Measurements from ENCODE around the gene ZNF735. TPM values are rescaled to one million over a fixed set of nuclear protein-coding genes. Genes with fewer than 3 reads are reported as not detected.

The ZNF735 gene
- total and polyA plus RNA-seq, 3 donors from 2014 or later, result 0.19 to 0.31 TPM; not detected in 1

DNA sequence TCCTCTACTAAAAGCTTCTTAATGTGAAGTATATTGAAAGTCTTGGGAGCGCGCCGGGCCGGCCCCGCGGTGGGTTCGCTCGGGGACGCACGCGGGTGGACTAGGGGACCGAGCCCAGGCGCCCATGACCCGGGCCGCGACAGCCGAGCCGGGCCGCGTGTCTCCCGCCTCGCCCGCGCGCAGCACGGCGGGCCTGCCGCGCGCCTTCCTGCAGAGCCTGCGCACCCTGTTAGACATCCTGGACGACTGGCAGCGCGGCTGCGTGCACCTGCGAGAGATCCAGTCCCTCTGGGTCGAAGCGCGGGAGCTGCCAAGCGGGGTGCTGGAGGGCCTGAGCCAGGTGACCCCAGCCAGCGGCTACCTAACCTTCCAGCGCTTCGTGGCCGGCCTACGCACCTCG is 25.4 kb upstream of the ZNF735 start:
- no peak for TF ChIP-seq POLR2A (IDR thresholded peaks at IDR 0.05)
- TF ChIP-seq, protein P1, sequence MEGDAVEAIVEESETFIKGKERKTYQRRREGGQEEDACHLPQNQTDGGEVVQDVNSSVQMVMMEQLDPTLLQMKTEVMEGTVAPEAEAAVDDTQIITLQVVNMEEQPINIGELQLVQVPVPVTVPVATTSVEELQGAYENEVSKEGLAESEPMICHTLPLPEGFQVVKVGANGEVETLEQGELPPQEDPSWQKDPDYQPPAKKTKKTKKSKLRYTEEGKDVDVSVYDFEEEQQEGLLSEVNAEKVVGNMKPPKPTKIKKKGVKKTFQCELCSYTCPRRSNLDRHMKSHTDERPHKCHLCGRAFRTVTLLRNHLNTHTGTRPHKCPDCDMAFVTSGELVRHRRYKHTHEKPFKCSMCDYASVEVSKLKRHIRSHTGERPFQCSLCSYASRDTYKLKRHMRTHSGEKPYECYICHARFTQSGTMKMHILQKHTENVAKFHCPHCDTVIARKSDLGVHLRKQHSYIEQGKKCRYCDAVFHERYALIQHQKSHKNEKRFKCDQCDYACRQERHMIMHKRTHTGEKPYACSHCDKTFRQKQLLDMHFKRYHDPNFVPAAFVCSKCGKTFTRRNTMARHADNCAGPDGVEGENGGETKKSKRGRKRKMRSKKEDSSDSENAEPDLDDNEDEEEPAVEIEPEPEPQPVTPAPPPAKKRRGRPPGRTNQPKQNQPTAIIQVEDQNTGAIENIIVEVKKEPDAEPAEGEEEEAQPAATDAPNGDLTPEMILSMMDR (IDR thresholded peaks at IDR 0.05), result no peak
- intact Hi-C loops (cut with DNase I; ENCODE audit: low total_unique reads), result loop anchor here (10.0 kb wide), 1 partner anchor 443 kb away; no protein-coding TSS in a partner anchor
- 24 to 25% methylated on average over 4 to 32 of the region's 46 CpGs for WGBS, 2 donors
- Histone ChIP-seq H3K27ac (no peak overlapping the region), H3K36me3 (ENCODE audit: low read depth, missing control alignments) (no peaks in the 10 kb centered on the region), H3K27me3 (no peaks in the 10 kb centered on the region), H3K9me3 (no peaks in the 10 kb centered on the region), H3K4me1 (no peaks in the 10 kb centered on the region), H3K4me3 (peak overlapping the region; percentile 21 to 47)
- no peak for DNase-seq

- 23% methylated on average over 52 of the region's 66 CpGs; no CpG with 5 or more reads in 1 of the 2 donors for WGBS, 2 donors
- Histone ChIP-seq H3K4me1 (no peaks in the 10 kb centered on the region), H3K9me3 (no peaks in the 10 kb centered on the region), H3K36me3 (ENCODE audit: low read depth, missing control alignments) (no peaks in the 10 kb centered on the region), H3K27me3 (no peaks in the 10 kb centered on the region), H3K27ac (no peak overlapping the region), H3K4me3 (peak overlapping the region; percentile 21 to 47)
- no peak for DNase-seq
- no peak for TF ChIP-seq POLR2A (IDR thresholded peaks at IDR 0.05)
- TF ChIP-seq, protein P1 (IDR thresholded peaks at IDR 0.05), result no peak
- intact Hi-C loops (cut with DNase I; ENCODE audit: low total_unique reads), result loop anchor here (10.0 kb wide), 1 partner anchor 443 kb away; no protein-coding TSS in a partner anchor
Measured at GRCh38 chr7:64182036-64182790, 24.8 kb upstream of the ZNF735 start.

GRCh38 chr7:64183126-64183742 is 23.8 kb upstream of the ZNF735 start:
- no peaks in the 10 kb centered on the region for H3K36me3 ChIP-seq (ENCODE audit: low read depth, missing control alignments)

GRCh38 chr7:64183827-64184372 is 23.1 kb upstream of the ZNF735 start:
- Histone ChIP-seq H3K9me3 (no peaks in the 10 kb centered on the region), H3K4me3 (peak overlapping the region in 1 of 2 donors; percentile 47), H3K36me3 (ENCODE audit: low read depth, missing control alignments) (no peaks in the 10 kb centered on the region), H3K27me3 (no peaks in the 10 kb centered on the region), H3K27ac (no peak overlapping the region), H3K4me1 (no peaks in the 10 kb centered on the region)
- TF ChIP-seq, protein P1 (IDR thresholded peaks at IDR 0.05), result no peak
- no peak for TF ChIP-seq POLR2A (IDR thresholded peaks at IDR 0.05)
- no peak for DNase-seq
- WGBS, 2 donors, result 50 to 74% methylated on average over 1 to 13 of the region's 13 CpGs
- intact Hi-C loops (cut with DNase I; ENCODE audit: low total_unique reads), result loop anchor here (10.0 kb wide), 1 partner anchor 441 kb away; no protein-coding TSS in a partner anchor

More at GRCh38 chr7:64183126-64183742, 23.8 kb upstream of the ZNF735 start:
- intact Hi-C loops (cut with DNase I; ENCODE audit: low total_unique reads), result loop anchor here (10.0 kb wide), 1 partner anchor 442 kb away; no protein-coding TSS in a partner anchor
- Histone ChIP-seq H3K9me3 (no peaks in the 10 kb centered on the region), H3K27me3 (no peaks in the 10 kb centered on the region), H3K4me3 (peak overlapping the region in 1 of 2 donors; percentile 47), H3K27ac (no peak overlapping the region), H3K4me1 (no peaks in the 10 kb centered on the region)
- WGBS, 2 donors, result 6 to 25% methylated on average over 7 to 29 of the region's 31 CpGs
- TF ChIP-seq, protein P1 (IDR thresholded peaks at IDR 0.05), result peak; percentile 72 to 95 (median 77)
- no peak for TF ChIP-seq POLR2A (IDR thresholded peaks at IDR 0.05)
- peak; percentile 75 for DNase-seq
